Stimulated activated CD4-positive, alpha-beta T cell treated with anti-CD3 and anti-CD28 coated beads, Interleukin-1b, Interleukin-23, amount 100 ng/mL, for 24 hours (primary cell): ENCODE data around the gene TMEM63B.
A peak's percentile ranks its signal among the peaks of the same experiment; 100 is the strongest.
"Not testable (repeated sequence)": the region's sequence is repeated elsewhere in the genome, so short reads cannot be mapped to it uniquely, and the experiment has no call there.

ENCODE experiments used
- DNase-seq, 4 experiments: peaks; one replicate each; pipeline ENCODE4 v3.0.0-alpha.2; 2020; ENCODE audit warnings: low read depth in 4 of 4, low spot score in 1 of 4

The TMEM63B gene

GRCh38 chr6:44094403-44095242 is 32.7 kb upstream of the TMEM63B start:
- no peak for DNase-seq

GRCh38 chr6:44095243-44095623 is 32.1 kb upstream of the TMEM63B start:
- DNase-seq, result not testable (repeated sequence)

DNA sequence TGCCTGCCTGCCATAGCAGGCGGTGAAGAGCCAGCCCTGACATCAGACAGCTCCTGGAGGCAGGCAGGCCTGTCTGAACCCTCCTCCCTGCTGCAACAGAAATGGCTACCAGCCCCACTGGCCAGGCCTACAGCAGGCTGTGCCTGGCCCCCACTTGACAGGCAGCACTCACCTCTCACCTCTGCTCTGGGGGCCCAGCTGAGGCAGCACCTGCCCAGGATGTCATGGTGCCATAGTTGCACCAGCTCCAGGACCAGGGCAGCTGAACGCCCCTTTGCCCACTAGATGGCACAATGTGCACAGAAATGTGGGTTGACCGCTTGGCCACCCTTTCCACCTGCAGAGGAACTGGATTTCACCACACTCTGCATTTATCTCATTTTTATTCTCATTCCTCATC is 30.7 kb upstream of the TMEM63B start:
- DNase-seq, result peak; percentile 46 to 59 (median 53)

DNA sequence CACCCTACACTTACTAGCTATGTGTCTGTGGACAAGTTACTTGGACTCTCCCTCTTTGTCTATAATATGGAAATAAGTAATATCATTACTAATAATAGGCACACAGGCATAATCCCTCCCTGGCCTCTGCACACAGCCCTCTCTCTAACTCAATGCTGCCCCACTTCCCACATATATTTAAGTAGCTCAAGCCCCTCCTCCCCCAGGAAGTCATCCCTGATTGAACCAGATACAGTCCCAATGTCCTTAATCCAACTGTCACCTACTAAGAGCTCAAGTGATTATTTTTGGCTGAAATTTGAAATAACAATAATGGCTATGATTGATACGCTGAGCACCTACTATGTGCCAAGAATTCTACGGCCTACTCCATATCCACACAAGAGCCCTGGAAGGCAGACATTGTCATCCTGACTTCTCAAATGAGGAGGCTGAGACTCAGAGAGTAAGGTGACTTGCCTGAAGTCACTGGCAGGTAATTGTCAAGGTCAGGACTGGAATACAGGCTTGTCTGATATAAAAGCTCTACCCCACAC is 29.5 kb upstream of the TMEM63B start:
- no peak for DNase-seq

DNA sequence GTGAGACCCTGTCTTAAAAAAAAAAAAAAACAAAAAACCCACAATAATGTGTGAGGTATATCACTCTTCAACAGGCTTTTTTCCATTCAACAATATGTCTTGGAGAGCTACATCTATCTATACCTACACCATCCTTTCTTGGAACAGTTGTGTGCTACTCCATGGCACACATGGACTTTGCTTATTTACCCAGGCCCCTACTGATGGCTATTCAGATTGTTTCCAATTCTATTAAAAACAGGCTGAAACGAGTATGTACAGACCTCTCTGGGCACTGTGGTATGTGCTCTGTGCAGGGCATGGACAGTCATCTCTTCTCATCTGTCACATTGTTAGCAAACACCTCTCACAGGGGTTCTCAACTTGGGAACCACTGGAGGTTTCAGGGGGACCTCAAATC is 28.2 kb upstream of the TMEM63B start:
- DNase-seq, result no peak

GRCh38 chr6:44100088-44100550 is 27.2 kb upstream of the TMEM63B start:
- DNase-seq, result no peak

DNA sequence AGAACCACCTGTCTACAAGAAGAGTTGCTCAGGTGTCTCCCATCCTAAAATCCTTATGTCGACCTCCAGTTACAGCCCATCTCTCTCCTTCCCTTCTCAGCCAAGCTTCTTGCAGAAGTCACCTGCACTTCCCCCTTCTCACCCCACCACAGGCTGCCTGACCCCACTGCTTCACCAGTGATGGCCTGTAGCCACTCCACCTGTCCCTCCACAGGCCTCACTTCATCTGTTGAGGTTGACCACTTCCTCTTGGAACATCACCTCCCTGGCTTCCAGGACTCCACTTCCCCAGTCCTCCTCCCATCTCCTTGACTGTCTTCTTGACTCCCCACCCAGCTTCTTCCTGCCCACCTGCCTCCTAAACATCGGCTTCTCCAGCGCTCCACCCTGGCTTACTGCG is 25.5 kb upstream of the TMEM63B start:
- DNase-seq, result no peak

DNA sequence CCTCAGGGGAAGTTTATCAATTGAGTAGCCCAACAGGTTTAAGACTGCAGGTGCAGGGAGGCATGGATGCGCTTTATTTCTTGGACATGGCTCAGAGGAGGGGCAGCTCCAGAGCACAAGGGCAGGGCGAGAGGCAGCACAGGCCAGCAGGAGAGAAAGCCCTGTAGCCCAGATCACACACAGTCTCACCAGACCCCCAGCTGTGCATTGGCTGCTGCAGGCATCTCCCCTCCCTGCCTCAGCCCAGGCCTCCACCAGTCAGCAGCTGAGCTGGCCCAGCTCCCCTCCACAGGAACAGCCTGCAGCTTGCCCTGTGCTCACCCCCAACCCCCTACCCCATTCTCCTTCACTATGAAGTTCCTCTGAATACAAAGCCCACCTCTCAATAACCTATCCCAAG is 24.8 kb upstream of the TMEM63B start:
- no peak for DNase-seq

DNA sequence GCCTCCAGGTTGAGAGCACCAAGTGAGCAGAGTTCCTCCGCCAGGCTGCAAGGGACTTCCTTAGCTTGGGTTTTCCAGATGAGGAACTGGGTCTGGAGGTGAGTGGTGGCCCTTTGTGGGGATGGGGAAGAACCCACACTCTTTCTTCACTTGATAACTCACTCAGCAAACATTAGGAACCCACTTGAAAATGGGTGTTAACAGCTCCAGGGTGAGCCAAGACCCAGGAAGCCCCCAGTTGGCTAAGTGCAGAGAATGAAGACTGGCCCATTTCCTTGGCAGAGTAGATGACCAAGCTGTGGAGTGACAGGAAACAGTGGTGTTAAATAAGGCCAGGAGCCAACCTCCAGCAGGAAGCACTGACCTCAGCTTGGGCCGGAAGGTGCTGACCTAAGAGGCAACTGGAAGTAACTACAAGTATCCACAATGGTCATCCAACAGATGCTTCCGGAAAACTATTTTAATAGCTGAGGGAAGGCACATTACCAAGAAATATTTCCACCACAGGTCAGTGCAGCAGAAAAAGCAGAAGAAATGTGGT is 22.8 kb upstream of the TMEM63B start:
- DNase-seq, result no peak

DNA sequence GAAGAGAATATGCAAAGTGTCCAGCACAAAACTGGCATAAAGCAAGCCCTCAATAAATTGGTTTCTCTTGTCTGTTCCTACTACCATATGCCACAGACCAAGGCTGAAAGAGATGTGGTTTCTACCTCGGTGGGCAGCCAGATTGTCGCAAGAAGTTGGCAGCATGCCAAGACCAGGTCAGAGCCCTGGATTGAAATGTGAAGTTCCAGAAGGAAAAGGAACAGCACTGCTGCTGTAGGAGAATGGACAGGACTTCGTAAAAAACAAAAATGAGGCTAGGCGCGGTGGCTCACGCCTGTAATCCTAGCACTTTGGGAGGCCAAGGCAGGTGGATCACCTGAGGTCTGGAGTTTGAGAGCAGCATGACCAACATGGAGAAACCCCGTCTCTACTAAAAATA is 22.2 kb upstream of the TMEM63B start:
- DNase-seq, result no peak

DNA sequence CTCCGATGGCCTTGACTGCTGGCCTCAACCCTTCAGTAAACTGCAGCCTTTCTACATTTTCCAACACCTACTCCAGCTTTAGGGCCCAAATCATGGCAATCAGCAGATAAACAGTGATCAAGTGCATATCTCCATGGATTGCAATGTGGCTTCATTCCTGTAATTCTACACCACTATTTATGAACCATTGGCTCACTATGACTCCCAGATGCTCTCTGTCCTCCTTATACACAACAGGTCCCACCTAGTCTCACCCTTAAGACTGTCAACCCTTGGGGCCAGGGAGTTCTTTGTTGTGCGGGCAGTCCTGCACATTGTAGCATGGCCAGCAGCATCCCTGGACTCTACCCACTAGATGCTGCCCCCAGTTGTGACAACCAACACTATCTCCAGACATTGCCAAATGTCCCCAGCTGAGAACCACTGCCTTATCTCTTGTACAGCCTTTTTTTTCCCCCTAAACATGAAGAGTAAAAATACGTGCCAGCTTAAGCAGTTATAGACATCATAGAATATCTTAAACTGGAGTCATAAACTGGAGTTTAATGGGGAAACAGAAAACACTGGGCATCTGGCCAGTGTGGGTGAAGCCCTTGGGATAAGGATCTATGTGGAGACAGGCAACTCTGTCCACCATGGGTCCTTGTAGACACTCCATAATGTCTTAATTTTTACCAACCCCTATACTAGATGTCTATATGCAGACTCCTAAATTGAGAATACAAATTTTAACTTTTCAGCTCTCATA is 21.2 kb upstream of the TMEM63B start:
- DNase-seq, result no peak

DNA sequence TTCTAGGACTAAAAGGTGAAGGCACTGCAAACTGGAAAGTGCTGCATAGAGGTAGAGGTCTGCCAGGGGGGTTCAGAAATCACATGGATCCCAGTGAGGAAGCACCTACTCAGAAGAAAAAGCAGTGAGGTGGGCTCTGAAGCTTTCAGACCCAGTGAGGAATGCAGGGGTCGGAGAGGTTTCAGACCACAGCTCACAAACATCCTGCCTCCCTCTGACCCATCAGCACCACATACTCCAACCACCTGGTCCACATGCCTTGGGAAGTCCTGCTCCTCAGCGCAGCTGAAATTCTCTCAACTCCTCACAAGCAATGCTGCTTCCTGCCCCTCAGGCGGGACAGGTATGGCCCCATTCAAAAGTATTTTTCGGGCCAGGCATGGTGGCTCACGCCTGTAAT is 20.3 kb upstream of the TMEM63B start:
- DNase-seq, result no peak

GRCh38 chr6:44108471-44108870 is 18.9 kb upstream of the TMEM63B start:
- no peak for DNase-seq

DNA sequence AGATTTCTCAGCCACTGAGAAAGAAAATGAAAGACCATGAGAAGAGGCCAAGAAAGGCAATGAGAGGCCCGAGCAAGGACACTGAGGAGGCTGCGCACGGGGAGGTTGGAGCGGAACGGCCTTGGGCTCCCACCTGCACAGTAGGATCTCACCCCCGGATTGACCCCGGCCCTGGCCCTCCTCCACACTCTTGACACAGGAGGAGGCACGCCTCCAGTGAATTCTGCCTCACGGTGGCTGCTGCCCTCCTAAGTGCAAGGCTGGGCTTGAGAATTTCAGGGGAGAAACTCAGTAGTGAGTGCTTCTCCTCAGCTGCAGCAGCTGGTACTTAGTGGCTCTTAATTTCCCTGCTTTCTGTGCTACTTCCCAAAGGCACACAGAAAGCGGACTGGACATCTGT is 18.1 kb upstream of the TMEM63B start:
- DNase-seq, result no peak

GRCh38 chr6:44110005-44110676 is 17.2 kb upstream of the TMEM63B start:
- DNase-seq, result no peak

DNA sequence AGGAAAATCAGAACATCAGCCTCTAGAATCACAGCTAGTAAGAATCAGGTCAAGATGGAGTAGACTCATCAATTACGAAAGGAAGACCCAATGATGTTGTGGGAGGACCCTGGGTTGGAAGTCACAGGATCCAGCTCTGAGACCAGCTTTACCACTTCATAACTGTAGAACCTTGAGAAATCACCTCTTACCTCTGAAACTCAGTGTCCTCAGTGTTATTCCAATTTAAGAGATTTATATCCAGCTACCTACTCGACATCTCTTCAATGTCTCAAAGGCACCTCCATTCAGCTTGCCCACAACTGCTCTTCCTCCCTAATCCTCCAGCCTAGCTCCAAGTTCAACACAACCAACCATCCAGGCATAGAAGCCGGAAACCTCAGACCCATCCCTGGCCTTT is 16.4 kb upstream of the TMEM63B start:
- DNase-seq, result no peak

DNA sequence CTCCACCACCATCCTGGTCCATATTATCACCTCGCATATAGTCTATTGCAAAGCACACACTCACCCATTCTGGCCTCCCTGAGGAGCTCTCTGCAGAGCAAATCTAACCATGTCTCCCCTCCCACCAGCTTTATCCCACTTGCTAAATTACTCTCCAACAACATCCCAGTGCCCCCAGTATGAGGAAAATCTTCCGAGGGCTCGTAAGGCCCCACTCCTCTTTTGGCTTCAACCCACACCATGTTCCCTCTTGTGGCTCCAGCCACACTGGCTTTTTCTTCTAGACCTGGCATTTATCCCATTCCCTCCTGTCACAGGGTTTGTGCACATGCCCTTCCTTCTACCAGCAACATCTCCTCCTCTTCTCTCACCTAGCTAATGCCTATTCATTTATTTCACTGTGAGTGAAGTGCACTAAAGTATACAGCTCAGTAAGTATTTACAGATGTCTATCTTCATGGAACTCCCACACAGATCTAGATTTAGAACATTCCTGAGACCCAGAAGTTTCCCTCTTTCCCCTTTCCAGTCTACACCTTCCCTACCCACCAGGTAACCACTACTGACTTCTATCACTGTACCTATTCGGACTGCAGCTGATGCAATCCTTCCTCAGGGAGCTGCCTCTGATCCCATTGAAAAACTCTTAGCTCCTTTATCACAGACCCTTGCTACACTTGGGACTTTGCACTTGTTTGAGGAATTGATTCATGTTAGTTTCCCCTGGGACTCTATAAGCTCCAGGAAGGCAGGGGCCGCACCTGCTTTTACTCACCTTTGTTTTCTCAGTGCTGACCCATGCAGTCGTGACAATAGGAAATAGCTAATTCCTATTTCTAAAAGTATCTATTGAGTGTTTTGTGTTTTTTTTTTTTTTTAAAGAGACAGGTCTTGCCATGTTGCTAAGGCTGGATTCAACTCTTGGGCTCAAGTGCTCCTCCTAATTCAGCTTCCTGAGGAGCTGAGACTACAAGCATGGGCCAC is 15.6 kb upstream of the TMEM63B start:
- no peak for DNase-seq

DNA sequence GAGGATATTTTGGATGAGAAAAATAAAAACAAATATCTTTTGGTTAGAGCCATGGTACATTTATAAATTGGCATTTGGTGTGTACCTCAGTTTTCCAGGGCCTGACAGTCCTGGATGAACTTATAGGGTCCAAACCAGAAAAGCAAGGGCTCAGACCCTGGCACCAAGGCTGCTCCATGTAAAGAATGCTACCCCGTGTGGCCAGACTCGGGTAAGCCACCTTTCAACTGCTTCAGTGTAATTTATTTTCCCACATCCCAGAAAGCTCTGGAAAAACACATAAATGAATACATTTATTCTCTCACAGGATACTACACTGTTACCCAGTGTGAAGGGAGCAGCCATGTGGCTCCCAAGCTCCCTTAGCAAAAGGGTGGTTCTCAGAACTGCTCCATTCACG is 13.9 kb upstream of the TMEM63B start:
- DNase-seq, result no peak

DNA sequence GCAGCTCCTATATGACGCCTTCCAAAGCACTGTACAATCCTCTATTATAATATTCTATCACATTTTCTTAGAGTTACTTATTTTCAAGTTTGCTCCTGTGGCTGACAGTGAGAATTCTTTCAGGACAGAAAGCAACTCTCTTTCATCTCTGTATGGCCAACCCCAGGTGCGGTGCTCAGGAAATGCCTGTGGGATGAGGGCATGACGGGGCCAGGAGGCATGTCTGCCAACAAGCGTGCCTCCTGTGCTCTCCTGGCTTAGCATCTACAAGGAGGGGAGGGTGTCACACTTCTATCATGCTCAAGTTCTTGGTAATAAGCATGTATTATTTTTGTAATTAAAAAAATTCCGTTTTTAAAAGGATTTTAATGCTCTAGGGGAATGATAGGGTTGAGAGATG is 11.5 kb upstream of the TMEM63B start:
- DNase-seq, result no peak
